GM10266 (cell line): ENCODE data around the gene METTL25B.

Experiments
- DNase-seq: peaks from one replicate; pipeline ENCODE4 v3.0.0; 2012; ENCODE audit errors: extremely low spot score
- CTCF ChIP-seq: IDR thresholded peaks from 2 replicates; pipeline ENCODE4 v1.5.1; 2012; ENCODE audit warnings: mild to moderate bottlenecking, low read depth; ENCODE audit not compliant: control insufficient read depth, insufficient read depth; ENCODE audit errors: missing control alignments

METTL25B gene

GRCh38 chr1:156706657-156707416 lies 21.4 kb upstream of the METTL25B start:
- no peak for TF ChIP-seq CTCF
- DNase-seq = no peak

DNA sequence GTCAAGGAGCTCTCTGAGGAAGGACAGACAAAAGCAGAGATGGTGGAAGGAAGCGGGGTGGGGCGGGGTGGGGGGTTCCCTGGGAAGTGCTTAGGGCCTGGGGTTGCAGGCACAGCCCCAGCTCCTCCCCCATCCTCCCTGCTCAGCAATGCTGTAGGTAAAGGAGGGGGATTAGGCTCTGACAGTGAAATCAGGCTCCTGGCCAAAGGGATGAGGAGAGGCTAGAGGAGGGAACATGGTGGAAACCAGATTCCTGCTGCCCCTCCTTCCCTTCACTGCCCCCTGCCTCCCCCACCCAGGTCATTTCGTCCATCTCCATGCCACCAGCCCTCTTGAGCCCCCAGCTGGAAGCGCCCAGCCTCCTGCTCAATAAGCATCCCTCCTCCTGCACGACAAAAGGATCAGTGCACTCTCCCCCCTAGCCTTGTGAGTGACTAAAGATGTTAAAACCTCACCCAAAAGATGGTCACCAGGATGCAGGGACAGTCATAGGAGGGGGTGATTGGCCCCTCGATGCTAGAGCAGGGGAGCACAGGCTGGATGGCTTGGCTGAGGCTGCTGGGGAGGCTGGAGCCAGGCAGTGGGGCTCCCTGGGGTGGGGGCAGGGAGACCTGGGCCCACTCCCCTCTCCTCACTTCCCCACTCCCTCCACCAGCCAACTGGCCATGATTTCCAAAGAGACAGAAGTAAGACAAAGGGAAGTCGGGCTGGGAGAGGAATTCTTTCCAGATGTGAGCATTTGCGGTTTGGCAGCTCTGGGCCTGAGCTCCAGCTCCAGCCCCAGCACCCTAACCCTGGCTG lies 20.7 kb upstream of the METTL25B start:
- no peak for TF ChIP-seq CTCF
- no peak for DNase-seq

DNA sequence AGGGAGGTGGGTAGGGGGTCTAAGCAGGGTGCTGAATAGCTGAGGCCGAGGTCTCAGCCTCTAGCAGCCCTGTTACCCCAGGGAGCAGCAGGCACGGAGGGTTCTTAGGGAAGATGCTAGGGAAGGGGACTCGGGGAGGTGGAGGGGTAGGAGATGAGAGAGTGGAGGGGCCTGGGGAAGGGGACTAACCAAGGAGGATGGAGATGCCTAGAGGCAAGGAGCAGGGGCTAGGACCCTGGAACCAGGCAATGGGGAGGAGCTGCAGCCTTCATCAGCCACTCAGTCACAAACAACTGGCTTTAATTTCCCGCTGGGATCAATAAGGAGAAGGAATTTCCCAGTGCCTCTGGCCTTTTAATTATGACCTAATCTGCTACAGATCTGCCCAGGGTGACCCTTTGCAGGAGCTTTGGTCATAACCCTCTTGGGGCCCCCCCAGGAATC lies 20.0 kb upstream of the METTL25B start:
- no peak for TF ChIP-seq CTCF
- no peak for DNase-seq

- DNase-seq = no peak
- TF ChIP-seq CTCF = no peak
These were observed 19.2 kb upstream of the METTL25B start for GRCh38 chr1:156709031-156709430.

GRCh38 chr1:156709757-156710489 lies 18.3 kb upstream of the METTL25B start:
- TF ChIP-seq CTCF = no peak
- no peak for DNase-seq

GRCh38 chr1:156711011-156711817 lies 17.1 kb upstream of the METTL25B start:
- no peak for DNase-seq
- TF ChIP-seq CTCF = no peak
